Endothelial cell of umbilical vein (primary cell): ENCODE data around the gene TBC1D25.

Experiments used
- EZH2 ChIP-seq: IDR thresholded peaks from 2 replicates; pipeline ENCODE4 v1.6.1; 2012; ENCODE audit warnings: borderline replicate concordance, low read depth, mild to moderate bottlenecking, moderate library complexity, low read length, inconsistent platforms; ENCODE audit not compliant: severe bottlenecking
- GATA2 ChIP-seq: IDR thresholded peaks from 2 replicates; pipeline ENCODE4 v1.7.0; 2011; ENCODE audit warnings: low read depth, mild to moderate bottlenecking, moderate library complexity, mixed read lengths, low read length; ENCODE audit not compliant: insufficient read length, insufficient read depth
- JUN ChIP-seq: IDR thresholded peaks from 2 replicates; pipeline ENCODE4 v1.6.1; 2011; ENCODE audit warnings: borderline replicate concordance, low read depth; ENCODE audit not compliant: insufficient read length, insufficient read depth
- MYC ChIP-seq: IDR thresholded peaks from one replicate; pipeline ENCODE4 v1.6.1; 2011; ENCODE audit warnings: mild to moderate bottlenecking, low read depth, low read length
- POLR2A ChIP-seq: IDR thresholded peaks from 2 replicates; pipeline ENCODE4 v1.6.1; 2012; ENCODE audit warnings: low read depth, mild to moderate bottlenecking, control low read depth, low read length
- POLR2AphosphoS5 ChIP-seq: IDR thresholded peaks from 2 replicates; pipeline ENCODE4 v1.6.1; 2012; ENCODE audit warnings: low read depth, mild to moderate bottlenecking, control low read depth, low read length, moderate library complexity; ENCODE audit not compliant: insufficient read depth
- TF ChIP-seq, protein P1 (sequence below), 2 donors: IDR thresholded peaks; 1 replicate in 1 of 2; 2 replicates in 1 of 2; pipeline ENCODE4 v1.5.1; 2011; ENCODE audit warnings: low read length in 2 of 2, mild to moderate bottlenecking in 2 of 2, moderate library complexity in 2 of 2, control low read depth in 1 of 2, inconsistent platforms in 1 of 2, low read depth in 1 of 2; ENCODE audit not compliant: insufficient read depth in 1 of 2; ENCODE audit errors: extremely low read depth in 1 of 2
- TF ChIP-seq, protein P2 (sequence below): IDR thresholded peaks from 2 replicates; pipeline ENCODE4 v1.6.1; 2011; ENCODE audit not compliant: insufficient read depth, insufficient read length

DNA sequence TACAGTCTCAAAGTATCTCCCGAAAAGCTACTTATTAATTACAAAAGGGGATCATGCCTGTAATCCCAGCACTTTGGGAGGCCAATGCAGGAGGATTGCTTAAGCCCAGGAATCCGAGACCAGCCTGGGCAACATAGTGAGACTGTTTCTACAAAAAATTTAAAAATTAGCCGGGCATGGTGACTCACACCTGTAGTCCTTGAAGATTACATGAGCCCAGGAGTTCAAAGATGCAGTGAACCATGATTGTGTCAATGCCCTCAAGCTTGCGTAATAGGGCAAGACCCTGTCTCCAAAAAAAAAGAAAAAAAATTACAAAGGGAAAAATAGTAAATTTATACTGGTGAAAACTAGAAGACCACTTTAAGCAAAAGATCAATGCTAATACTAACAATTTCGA lies 34.0 kb upstream of the TBC1D25 start:
- TF ChIP-seq, protein P1, sequence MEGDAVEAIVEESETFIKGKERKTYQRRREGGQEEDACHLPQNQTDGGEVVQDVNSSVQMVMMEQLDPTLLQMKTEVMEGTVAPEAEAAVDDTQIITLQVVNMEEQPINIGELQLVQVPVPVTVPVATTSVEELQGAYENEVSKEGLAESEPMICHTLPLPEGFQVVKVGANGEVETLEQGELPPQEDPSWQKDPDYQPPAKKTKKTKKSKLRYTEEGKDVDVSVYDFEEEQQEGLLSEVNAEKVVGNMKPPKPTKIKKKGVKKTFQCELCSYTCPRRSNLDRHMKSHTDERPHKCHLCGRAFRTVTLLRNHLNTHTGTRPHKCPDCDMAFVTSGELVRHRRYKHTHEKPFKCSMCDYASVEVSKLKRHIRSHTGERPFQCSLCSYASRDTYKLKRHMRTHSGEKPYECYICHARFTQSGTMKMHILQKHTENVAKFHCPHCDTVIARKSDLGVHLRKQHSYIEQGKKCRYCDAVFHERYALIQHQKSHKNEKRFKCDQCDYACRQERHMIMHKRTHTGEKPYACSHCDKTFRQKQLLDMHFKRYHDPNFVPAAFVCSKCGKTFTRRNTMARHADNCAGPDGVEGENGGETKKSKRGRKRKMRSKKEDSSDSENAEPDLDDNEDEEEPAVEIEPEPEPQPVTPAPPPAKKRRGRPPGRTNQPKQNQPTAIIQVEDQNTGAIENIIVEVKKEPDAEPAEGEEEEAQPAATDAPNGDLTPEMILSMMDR (IDR thresholded peaks at IDR 0.05; ENCODE audit: extremely low read depth in 1 of 2, insufficient read depth in 1 of 2, low read depth in 1 of 2, low read length in 2 of 2): no peak
- TF ChIP-seq GATA2: no peak
- TF ChIP-seq EZH2: no peak
- no peak for TF ChIP-seq JUN
- TF ChIP-seq POLR2A: no peak
- TF ChIP-seq POLR2AphosphoS5: no peak
- TF ChIP-seq, protein P2, sequence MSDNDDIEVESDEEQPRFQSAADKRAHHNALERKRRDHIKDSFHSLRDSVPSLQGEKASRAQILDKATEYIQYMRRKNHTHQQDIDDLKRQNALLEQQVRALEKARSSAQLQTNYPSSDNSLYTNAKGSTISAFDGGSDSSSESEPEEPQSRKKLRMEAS: no peak
- no peak for TF ChIP-seq MYC
